Activated T-helper 2 cell treated with anti-CD3 and anti-CD28 coated beads, Interferon-gamma antibody, Interleukin-2, Interleukin-4, amounts not matched to agents 10 μg/mL and 5 μg/mL and 100 μg/mL, durations not matched to agents 14 hours and 24 hours and 36 hours (primary cell): Measurements from ENCODE around the gene HIKESHI. TPM values are rescaled to one million over a fixed set of nuclear protein-coding genes. Genes with fewer than 3 reads are reported as not detected.

Source experiments
- DNase-seq: peaks from one replicate; pipeline ENCODE4 v3.0.0; 2021; ENCODE audit warnings: low spot score
- H3K27ac Mint-ChIP-seq: one replicate; pipeline ENCODE4 v1.8.0; 2021; ENCODE audit warnings: mixed read lengths
- H3K27me3 Mint-ChIP-seq: one replicate; pipeline ENCODE4 v1.8.0; 2021; ENCODE audit warnings: low read depth, mixed read lengths
- H3K36me3 Mint-ChIP-seq: one replicate; pipeline ENCODE4 v1.8.0; 2021; ENCODE audit warnings: low read depth, mixed read lengths
- H3K4me1 Mint-ChIP-seq: one replicate; pipeline ENCODE4 v1.8.0; 2021; ENCODE audit warnings: low read depth, mixed read lengths
- H3K4me3 Mint-ChIP-seq: one replicate; pipeline ENCODE4 v1.8.0; 2021; ENCODE audit warnings: low read depth, mild to moderate bottlenecking, moderate library complexity, mixed read lengths
- H3K9me3 Mint-ChIP-seq: one replicate; pipeline ENCODE4 v1.8.0; 2021; ENCODE audit warnings: mixed read lengths
- intact Hi-C: fragments of 100-400 bp; cut with micrococcal nuclease; formaldehyde crosslinking; loops from one replicate; pipeline ENCODE4 v1.15.1; 2023
- total RNA-seq: library from RNA; stranded (reverse); gene quantifications from 2 replicates; pipeline ENCODE4 v1.2.3, GENCODE V29; 2022

Gene HIKESHI
- total RNA-seq: 49.1 and 56.0 TPM in 2 replicates

- Mint-ChIP-seq H3K4me3 (peak within 1 kb of the TSS; percentile 99), H3K36me3 (peaks cover 29% of the 10 kb centered on the region), H3K9me3 (no peaks in the 10 kb centered on the region), H3K27me3 (peaks cover 3% of the 10 kb centered on the region), H3K27ac (peak within 1 kb of the TSS; percentile 96), H3K4me1 (peaks cover 25% of the 10 kb centered on the region)
- peak; percentile 81 for DNase-seq
- intact Hi-C loops: loop anchor here (1.0 to 5.0 kb wide), 3 partner anchors 57 to 675 kb away; partner anchors contain the start of genes DLG2 and TMEM126B
Measured at GRCh38 chr11:86302092-86302793, at the start of gene HIKESHI. Gene HIKESHI (plus strand): TSS chr11:86302240. CDS start chr11:86302449, 209 bp downstream.

GRCh38 chr11:86255896-86256295 is 46.1 kb upstream of the HIKESHI start:
- Mint-ChIP-seq H3K27me3 (no peaks in the 10 kb centered on the region), H3K4me3 (no peak overlapping the region), H3K4me1 (peaks cover 24% of the 10 kb centered on the region), H3K36me3 (peaks cover 78% of the 10 kb centered on the region), H3K27ac (peak overlapping the region; percentile 22), H3K9me3 (no peaks in the 10 kb centered on the region)
- intact Hi-C loops: no loop called here
- DNase-seq: no peak

- Mint-ChIP-seq H3K4me1 (peaks cover 18% of the 10 kb centered on the region), H3K4me3 (no peak overlapping the region), H3K36me3 (peaks cover 79% of the 10 kb centered on the region), H3K9me3 (no peaks in the 10 kb centered on the region), H3K27ac (peak overlapping the region; percentile 52), H3K27me3 (no peaks in the 10 kb centered on the region)
- intact Hi-C loops: no loop called here
- no peak for DNase-seq
Measured at GRCh38 chr11:86256608-86257007, 45.4 kb upstream of the HIKESHI start.

GRCh38 chr11:86257446-86257845 is 44.6 kb upstream of the HIKESHI start:
- Mint-ChIP-seq H3K36me3 (peaks cover 79% of the 10 kb centered on the region), H3K9me3 (no peaks in the 10 kb centered on the region), H3K4me3 (no peak overlapping the region), H3K4me1 (peaks cover 16% of the 10 kb centered on the region), H3K27ac (no peak overlapping the region), H3K27me3 (no peaks in the 10 kb centered on the region)
- DNase-seq: no peak
- intact Hi-C loops: no loop called here

- Mint-ChIP-seq H3K4me1 (peaks cover 15% of the 10 kb centered on the region), H3K9me3 (no peaks in the 10 kb centered on the region), H3K27ac (no peak overlapping the region), H3K36me3 (peaks cover 90% of the 10 kb centered on the region), H3K27me3 (no peaks in the 10 kb centered on the region), H3K4me3 (no peak overlapping the region)
- no peak for DNase-seq
- intact Hi-C loops: no loop called here
Measured at GRCh38 chr11:86259730-86260129, 42.3 kb upstream of the HIKESHI start.

GRCh38 chr11:86261328-86261727 is 40.7 kb upstream of the HIKESHI start:
- intact Hi-C loops: no loop called here
- Mint-ChIP-seq H3K4me3 (no peak overlapping the region), H3K4me1 (peaks cover 15% of the 10 kb centered on the region), H3K27me3 (no peaks in the 10 kb centered on the region), H3K36me3 (peaks cover 85% of the 10 kb centered on the region), H3K9me3 (no peaks in the 10 kb centered on the region), H3K27ac (no peak overlapping the region)
- DNase-seq: no peak

- no peaks in the 10 kb centered on the region for H3K27me3 Mint-ChIP-seq
- H3K4me3 Mint-ChIP-seq: no peak overlapping the region
- H3K36me3 Mint-ChIP-seq: peaks cover 79% of the 10 kb centered on the region
- H3K27ac Mint-ChIP-seq: no peak overlapping the region
- H3K9me3 Mint-ChIP-seq: no peaks in the 10 kb centered on the region
- intact Hi-C loops: no loop called here
- no peak for DNase-seq
- H3K4me1 Mint-ChIP-seq: peaks cover 14% of the 10 kb centered on the region
Measured at GRCh38 chr11:86262387-86262786, 39.7 kb upstream of the HIKESHI start.

GRCh38 chr11:86264649-86265048 is 37.4 kb upstream of the HIKESHI start:
- H3K27ac Mint-ChIP-seq: no peak overlapping the region
- intact Hi-C loops: no loop called here
- DNase-seq: no peak
- H3K4me1 Mint-ChIP-seq: peaks cover 11% of the 10 kb centered on the region
- H3K4me3 Mint-ChIP-seq: no peak overlapping the region
- no peaks in the 10 kb centered on the region for H3K9me3 Mint-ChIP-seq
- H3K36me3 Mint-ChIP-seq: peaks cover 79% of the 10 kb centered on the region
- no peaks in the 10 kb centered on the region for H3K27me3 Mint-ChIP-seq

GRCh38 chr11:86265194-86265593 is 36.8 kb upstream of the HIKESHI start:
- intact Hi-C loops: no loop called here
- H3K36me3 Mint-ChIP-seq: peaks cover 79% of the 10 kb centered on the region
- no peak overlapping the region for H3K4me3 Mint-ChIP-seq
- no peaks in the 10 kb centered on the region for H3K27me3 Mint-ChIP-seq
- peaks cover 13% of the 10 kb centered on the region for H3K4me1 Mint-ChIP-seq
- H3K27ac Mint-ChIP-seq: no peak overlapping the region
- no peak for DNase-seq
- no peaks in the 10 kb centered on the region for H3K9me3 Mint-ChIP-seq

GRCh38 chr11:86269645-86270044 is 32.4 kb upstream of the HIKESHI start:
- Mint-ChIP-seq H3K36me3 (peaks cover 81% of the 10 kb centered on the region), H3K9me3 (no peaks in the 10 kb centered on the region), H3K4me1 (peaks cover 27% of the 10 kb centered on the region), H3K27ac (no peak overlapping the region), H3K27me3 (no peaks in the 10 kb centered on the region), H3K4me3 (no peak overlapping the region)
- DNase-seq: no peak
- intact Hi-C loops: no loop called here

GRCh38 chr11:86274503-86274902 is 27.5 kb upstream of the HIKESHI start:
- Mint-ChIP-seq H3K9me3 (no peaks in the 10 kb centered on the region), H3K27ac (peak overlapping the region; percentile 21), H3K4me1 (peaks cover 39% of the 10 kb centered on the region), H3K27me3 (no peaks in the 10 kb centered on the region), H3K4me3 (no peak overlapping the region), H3K36me3 (peaks cover 90% of the 10 kb centered on the region)
- intact Hi-C loops: no loop called here
- no peak for DNase-seq

- peaks cover 90% of the 10 kb centered on the region for H3K36me3 Mint-ChIP-seq
- intact Hi-C loops: no loop called here
- DNase-seq: no peak
- peaks cover 40% of the 10 kb centered on the region for H3K4me1 Mint-ChIP-seq
- no peak overlapping the region for H3K4me3 Mint-ChIP-seq
- H3K9me3 Mint-ChIP-seq: no peaks in the 10 kb centered on the region
- H3K27me3 Mint-ChIP-seq: no peaks in the 10 kb centered on the region
- H3K27ac Mint-ChIP-seq: no peak overlapping the region
Measured at GRCh38 chr11:86274999-86275398, 27.0 kb upstream of the HIKESHI start.

- intact Hi-C loops: no loop called here
- Mint-ChIP-seq H3K4me1 (peaks cover 36% of the 10 kb centered on the region), H3K27me3 (no peaks in the 10 kb centered on the region), H3K27ac (peak overlapping the region; percentile 35), H3K36me3 (peaks cover 90% of the 10 kb centered on the region), H3K4me3 (no peak overlapping the region), H3K9me3 (no peaks in the 10 kb centered on the region)
- DNase-seq: no peak
Measured at GRCh38 chr11:86275493-86276370, 26.3 kb upstream of the HIKESHI start.
